GM10248 (cell line): ENCODE results near the gene DNAH10.
A peak's percentile ranks its signal among the peaks of the same experiment; 100 is the strongest.

Experiments used
- CTCF ChIA-PET: fragments of 300-600 bp; sonication (Branson Sonifier 250); formaldehyde crosslinking; extraction: SDS; loops from one replicate; lab custom pipeline; 2021; ENCODE audit warnings: antibody characterized with exemption; lab: Yijun Ruan, JAX
- POLR2A ChIA-PET: fragments of 350-650 bp; sonication (Branson Sonifier 250); formaldehyde crosslinking; extraction: SDS; loops from one replicate; lab custom pipeline; 2020; ENCODE audit warnings: antibody characterized with exemption; lab: Yijun Ruan, JAX
- DNase-seq: peaks from one replicate; pipeline ENCODE4 v3.0.0; 2012; ENCODE audit errors: extremely low spot score
- TF ChIP-seq, protein P1 (sequence below): IDR thresholded peaks from 2 replicates; pipeline ENCODE4 v1.5.1; 2012; ENCODE audit warnings: mild to moderate bottlenecking, low read depth; ENCODE audit errors: extremely low read depth, missing control alignments, control extremely low read depth

The DNAH10 gene

DNA sequence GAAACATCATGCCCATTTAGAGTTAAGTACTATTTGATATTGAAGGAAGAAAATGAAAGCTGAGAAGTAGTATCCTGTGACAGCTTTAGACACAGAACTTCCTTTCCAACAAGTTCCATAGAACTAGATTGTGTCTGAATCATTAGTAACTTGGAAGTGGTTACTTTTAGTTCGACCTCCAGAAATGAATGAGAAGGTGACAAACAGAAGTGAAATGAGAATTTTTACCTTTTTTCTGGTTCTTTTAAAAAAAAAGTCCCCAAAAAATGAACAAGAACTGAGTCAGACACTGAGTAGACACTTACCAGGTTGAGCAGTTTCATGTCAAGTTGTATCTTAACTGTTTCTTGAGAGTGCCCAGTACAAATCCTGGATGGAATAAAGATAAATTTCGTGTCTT, 46.9 kb upstream of the DNAH10 start:
- POLR2A ChIA-PET = no interaction called here
- peak; percentile 29 for DNase-seq
- CTCF ChIA-PET = interaction anchor here (2.1 kb wide), 1 partner anchor 11 kb away, joined by 11 read pairs; no protein-coding TSS in a partner anchor
- TF ChIP-seq, protein P1, sequence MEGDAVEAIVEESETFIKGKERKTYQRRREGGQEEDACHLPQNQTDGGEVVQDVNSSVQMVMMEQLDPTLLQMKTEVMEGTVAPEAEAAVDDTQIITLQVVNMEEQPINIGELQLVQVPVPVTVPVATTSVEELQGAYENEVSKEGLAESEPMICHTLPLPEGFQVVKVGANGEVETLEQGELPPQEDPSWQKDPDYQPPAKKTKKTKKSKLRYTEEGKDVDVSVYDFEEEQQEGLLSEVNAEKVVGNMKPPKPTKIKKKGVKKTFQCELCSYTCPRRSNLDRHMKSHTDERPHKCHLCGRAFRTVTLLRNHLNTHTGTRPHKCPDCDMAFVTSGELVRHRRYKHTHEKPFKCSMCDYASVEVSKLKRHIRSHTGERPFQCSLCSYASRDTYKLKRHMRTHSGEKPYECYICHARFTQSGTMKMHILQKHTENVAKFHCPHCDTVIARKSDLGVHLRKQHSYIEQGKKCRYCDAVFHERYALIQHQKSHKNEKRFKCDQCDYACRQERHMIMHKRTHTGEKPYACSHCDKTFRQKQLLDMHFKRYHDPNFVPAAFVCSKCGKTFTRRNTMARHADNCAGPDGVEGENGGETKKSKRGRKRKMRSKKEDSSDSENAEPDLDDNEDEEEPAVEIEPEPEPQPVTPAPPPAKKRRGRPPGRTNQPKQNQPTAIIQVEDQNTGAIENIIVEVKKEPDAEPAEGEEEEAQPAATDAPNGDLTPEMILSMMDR = no peak

DNA sequence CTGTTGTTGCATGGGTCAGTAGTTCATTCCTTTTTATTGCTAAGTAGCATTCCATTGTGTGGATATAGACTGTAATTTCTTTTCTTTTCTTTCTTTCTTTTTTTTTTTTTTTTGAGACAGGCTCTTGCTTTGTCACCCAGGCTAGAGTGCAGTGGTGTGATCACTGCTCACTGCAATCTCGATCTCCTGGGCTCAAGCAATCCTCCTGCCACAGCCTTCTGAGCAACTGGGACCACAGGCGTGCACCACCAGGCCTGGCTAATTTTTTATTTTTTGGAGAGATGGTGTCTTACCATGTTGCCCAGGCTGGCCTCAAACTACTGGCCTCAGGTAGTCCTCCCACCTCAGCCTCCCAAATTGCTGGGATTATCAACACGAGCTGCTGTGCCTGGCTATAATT, 44.8 kb upstream of the DNAH10 start:
- TF ChIP-seq, protein P1 = no peak
- ChIA-PET CTCF (interaction anchor here (1.2 to 1.5 kb wide), 2 partner anchors 15 to 45 kb away, joined by 3 to 5 read pairs; partner anchors contain the start of gene DNAH10), POLR2A (no interaction called here)
- no peak for DNase-seq

DNA sequence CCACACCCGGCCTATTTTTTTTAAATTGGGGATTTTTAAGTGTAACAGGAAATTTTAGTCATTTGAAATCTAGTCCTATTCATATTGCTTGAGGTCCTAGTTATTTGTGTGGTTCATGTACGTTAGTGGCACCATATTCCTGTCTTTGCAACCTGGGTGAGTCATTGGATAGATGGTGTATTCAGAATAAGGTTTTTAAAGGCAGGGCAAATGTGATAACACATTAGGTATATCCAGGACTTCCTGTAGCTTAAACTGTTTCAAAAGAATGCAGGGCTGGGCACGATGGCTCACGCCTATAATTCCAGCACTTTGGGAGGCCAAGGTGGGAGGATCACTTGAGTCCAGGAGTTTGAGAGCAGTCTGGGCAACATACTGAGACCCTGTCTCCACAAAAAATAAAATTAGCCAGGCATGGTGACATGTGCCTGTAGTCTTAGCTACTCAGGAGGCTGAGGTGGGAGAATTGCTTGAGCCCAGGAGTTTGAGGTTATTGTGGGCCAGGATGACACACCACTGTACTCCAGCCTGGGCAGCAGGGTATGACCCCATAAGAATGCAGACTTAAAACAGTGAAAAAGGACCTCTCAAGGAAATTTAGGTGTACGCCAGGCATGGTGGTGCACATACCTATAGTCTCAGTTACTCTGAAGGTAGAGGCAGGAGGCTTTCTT, 41.8 kb upstream of the DNAH10 start:
- TF ChIP-seq, protein P1 = no peak
- POLR2A ChIA-PET = no interaction called here
- CTCF ChIA-PET = no interaction called here
- DNase-seq = no peak

DNA sequence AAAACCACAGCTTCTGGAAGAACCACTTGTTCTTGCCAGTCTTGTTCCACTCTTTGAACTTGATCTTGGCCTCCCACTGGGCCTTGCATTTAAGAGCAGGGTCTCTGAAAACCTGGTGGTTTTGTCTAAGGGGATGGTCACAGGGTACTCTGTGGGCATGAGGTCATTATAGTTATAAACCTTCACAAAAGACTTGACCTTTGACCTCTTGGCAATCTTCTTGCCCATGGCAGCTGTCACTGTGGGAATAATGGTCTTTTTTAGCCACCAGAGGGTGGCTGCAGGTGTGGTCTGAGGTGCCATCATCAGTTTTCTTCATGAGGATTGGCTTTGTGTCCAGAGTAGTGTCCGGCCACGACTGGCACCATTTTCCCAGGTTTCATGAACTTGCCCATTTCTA, 40.9 kb upstream of the DNAH10 start:
- ChIA-PET POLR2A (no interaction called here), CTCF (interaction anchor here (1.9 kb wide), 1 partner anchor 8 kb away, joined by 10 read pairs; the partner anchor contains the start of gene ATP6V0A2)
- DNase-seq = no peak
- TF ChIP-seq, protein P1 = no peak

DNA sequence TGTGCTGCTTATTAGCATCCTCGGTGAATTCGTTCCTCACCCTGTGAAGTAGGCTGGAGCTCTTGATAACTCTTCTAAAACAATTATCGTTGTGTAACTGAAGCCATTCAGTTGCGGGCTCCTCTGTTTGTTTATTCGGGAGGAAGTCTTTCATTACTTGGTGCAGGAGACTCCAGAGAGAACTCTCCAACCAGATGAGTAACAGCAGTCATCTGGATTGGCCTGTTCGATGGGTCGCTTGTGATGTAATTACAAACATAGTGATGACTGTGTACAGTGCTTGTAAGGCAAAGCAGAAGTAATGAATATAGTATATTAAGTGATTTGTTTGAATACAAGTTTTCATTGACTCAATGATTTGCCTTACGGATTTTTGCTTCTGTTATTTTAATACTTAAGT, 39.1 kb upstream of the DNAH10 start:
- no peak for DNase-seq
- POLR2A ChIA-PET = no interaction called here
- TF ChIP-seq, protein P1 = no peak
- CTCF ChIA-PET = interaction anchor here (1.9 kb wide), 1 partner anchor 10 kb away, joined by 10 read pairs; the partner anchor contains the start of gene ATP6V0A2

DNA sequence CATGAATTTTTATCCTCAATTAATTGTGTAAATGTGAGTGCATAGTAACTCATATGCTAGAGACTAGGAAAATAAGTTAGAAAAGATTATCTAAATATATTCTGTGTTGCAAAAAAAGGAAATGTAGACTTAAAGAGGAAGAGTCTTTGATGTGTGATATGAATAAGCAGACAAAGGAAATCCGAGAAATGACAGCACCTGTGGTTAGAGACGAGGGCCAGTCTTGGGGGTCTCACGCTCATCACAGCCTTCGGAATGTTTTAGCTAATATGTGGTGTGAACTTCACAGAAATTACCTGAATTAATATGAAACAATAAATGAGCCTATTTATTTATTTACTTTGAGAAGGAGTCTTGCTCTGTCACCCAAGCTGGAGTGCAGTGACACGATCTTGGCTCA, 38.3 kb upstream of the DNAH10 start:
- POLR2A ChIA-PET = interaction anchor here (0.9 kb wide), 1 partner anchor 10 kb away, joined by 4 read pairs; no protein-coding TSS in a partner anchor
- CTCF ChIA-PET = interaction anchor here (1.8 kb wide), 1 partner anchor 13 kb away, joined by 6 read pairs; no protein-coding TSS in a partner anchor
- TF ChIP-seq, protein P1 = no peak
- no peak for DNase-seq
